Parathyroid adenoma (tissue), 2 donors: Measurements from ENCODE around the gene RBM19.

Source experiments
- H2AFZ ChIP-seq: fragments of 300-600 bp; sonication (generic); one replicate; pipeline ENCODE4 v1.7.0; 2017; ENCODE audit warnings: antibody characterized with exemption, mild to moderate bottlenecking
- H3K27ac ChIP-seq: fragments of 300-600 bp; sonication (generic); one replicate; pipeline ENCODE4 v1.7.0; 2017
- H3K27me3 ChIP-seq: fragments of 300-600 bp; sonication (generic); one replicate; pipeline ENCODE4 v1.7.0; 2017; ENCODE audit warnings: low read length; ENCODE audit not compliant: control insufficient read depth, insufficient read depth
- H3K36me3 ChIP-seq: fragments of 300-600 bp; sonication (generic); one replicate; pipeline ENCODE4 v1.7.0; 2017; ENCODE audit warnings: low read length; ENCODE audit not compliant: control insufficient read depth, insufficient read depth
- H3K4me1 ChIP-seq: fragments of 300-600 bp; sonication (generic); one replicate; pipeline ENCODE4 v1.7.0; 2017; ENCODE audit warnings: control low read depth
- H3K4me2 ChIP-seq: fragments of 300-600 bp; sonication (generic); one replicate; pipeline ENCODE4 v1.7.0; 2017; ENCODE audit warnings: low read length
- H3K4me3 ChIP-seq: fragments of 300-600 bp; sonication (generic); one replicate; pipeline ENCODE4 v1.7.0; 2017; ENCODE audit warnings: low read depth, low read length
- H3K79me2 ChIP-seq: fragments of 300-600 bp; sonication (generic); one replicate; pipeline ENCODE4 v1.7.0; 2017; ENCODE audit warnings: control low read depth
- H3K9ac ChIP-seq: fragments of 300-600 bp; sonication (generic); one replicate; pipeline ENCODE4 v1.7.0; 2017; ENCODE audit warnings: mild to moderate bottlenecking
- H3K9me3 ChIP-seq: fragments of 300-600 bp; sonication (generic); one replicate; pipeline ENCODE4 v1.7.0; 2017; ENCODE audit warnings: low read length; ENCODE audit not compliant: control insufficient read depth
- CTCF ChIP-seq: fragments of 300-600 bp; sonication (generic); IDR thresholded peaks from one replicate; pipeline ENCODE4 v1.7.0; 2017; ENCODE audit warnings: antibody characterized with exemption, mild to moderate bottlenecking
- donor health status: primary hyperparathyroidism.

RBM19 gene

GRCh38 chr12:113897406-113897805, 68.7 kb downstream of the RBM19 start:
- Histone ChIP-seq H3K79me2 (no peaks in the 10 kb centered on the region), H3K36me3 (no peaks in the 10 kb centered on the region), H3K4me1 (no peaks in the 10 kb centered on the region), H3K4me3 (no peak overlapping the region), H3K4me2 (no peak overlapping the region), H3K27me3 (no peaks in the 10 kb centered on the region), H3K9me3 (no peaks in the 10 kb centered on the region), H2AFZ (no peak overlapping the region), H3K27ac (no peak overlapping the region), H3K9ac (no peak overlapping the region)
- TF ChIP-seq CTCF = no peak

GRCh38 chr12:113896841-113897240, 69.3 kb downstream of the RBM19 start:
- H3K27me3 ChIP-seq = no peaks in the 10 kb centered on the region
- no peak overlapping the region for H3K4me3 ChIP-seq
- TF ChIP-seq CTCF = no peak
- H3K9me3 ChIP-seq = no peaks in the 10 kb centered on the region
- H3K79me2 ChIP-seq = no peaks in the 10 kb centered on the region
- H3K4me1 ChIP-seq = no peaks in the 10 kb centered on the region
- H3K36me3 ChIP-seq = no peaks in the 10 kb centered on the region
- no peak overlapping the region for H2AFZ ChIP-seq
- H3K27ac ChIP-seq = no peak overlapping the region
- no peak overlapping the region for H3K9ac ChIP-seq
- no peak overlapping the region for H3K4me2 ChIP-seq

- Histone ChIP-seq H3K4me3 (no peak overlapping the region), H3K27me3 (no peaks in the 10 kb centered on the region), H3K27ac (no peak overlapping the region), H3K9me3 (no peaks in the 10 kb centered on the region), H3K36me3 (no peaks in the 10 kb centered on the region), H3K4me2 (no peak overlapping the region), H3K4me1 (no peaks in the 10 kb centered on the region), H3K9ac (no peak overlapping the region), H3K79me2 (no peaks in the 10 kb centered on the region), H2AFZ (no peak overlapping the region)
- TF ChIP-seq CTCF = no peak
Observed at GRCh38 chr12:113896194-113896593, 69.9 kb downstream of the RBM19 start.

GRCh38 chr12:113895176-113895575, 70.9 kb downstream of the RBM19 start:
- H3K79me2 ChIP-seq = no peaks in the 10 kb centered on the region
- no peaks in the 10 kb centered on the region for H3K9me3 ChIP-seq
- no peak overlapping the region for H3K4me3 ChIP-seq
- H2AFZ ChIP-seq = no peak overlapping the region
- no peaks in the 10 kb centered on the region for H3K4me1 ChIP-seq
- no peaks in the 10 kb centered on the region for H3K36me3 ChIP-seq
- H3K4me2 ChIP-seq = no peak overlapping the region
- H3K9ac ChIP-seq = no peak overlapping the region
- TF ChIP-seq CTCF = no peak
- H3K27ac ChIP-seq = no peak overlapping the region
- H3K27me3 ChIP-seq = no peaks in the 10 kb centered on the region

- H3K36me3 ChIP-seq = no peaks in the 10 kb centered on the region
- no peak overlapping the region for H3K9ac ChIP-seq
- no peak overlapping the region for H3K4me2 ChIP-seq
- no peaks in the 10 kb centered on the region for H3K79me2 ChIP-seq
- H3K4me3 ChIP-seq = no peak overlapping the region
- H3K27me3 ChIP-seq = no peaks in the 10 kb centered on the region
- no peaks in the 10 kb centered on the region for H3K9me3 ChIP-seq
- no peaks in the 10 kb centered on the region for H3K4me1 ChIP-seq
- no peak overlapping the region for H2AFZ ChIP-seq
- TF ChIP-seq CTCF = no peak
- H3K27ac ChIP-seq = no peak overlapping the region
Observed at GRCh38 chr12:113894697-113895096, 71.4 kb downstream of the RBM19 start.
